ENCODE results near the gene SMPD2. TPM values are rescaled to one million over a fixed set of nuclear protein-coding genes. Genes with fewer than 3 reads are reported as not detected.

Gene SMPD2
- total RNA-seq, 2 donors from 2014 or later: 22.9 to 49.5 TPM

DNA sequence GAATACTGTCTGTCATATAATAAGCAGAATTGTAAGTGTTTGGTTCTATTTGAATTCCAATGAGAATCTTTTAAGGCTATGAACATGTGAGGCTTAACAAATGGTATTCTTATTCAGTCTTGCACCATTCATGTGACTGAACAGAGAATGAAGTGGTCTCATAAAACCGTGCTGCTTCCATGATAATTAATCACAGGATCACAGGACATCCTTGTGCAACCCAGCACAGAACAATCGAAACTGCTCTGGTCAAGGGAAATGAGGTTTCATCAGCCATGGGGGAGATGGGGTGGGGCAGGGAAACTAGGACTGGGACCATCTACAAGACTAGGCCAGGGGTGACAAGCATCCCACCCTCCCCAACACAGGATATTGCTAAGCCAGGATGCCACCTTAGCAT is 6.1 kb upstream of the SMPD2 start:
- Mint-ChIP-seq H3K27ac (no peak overlapping the region), H3K4me1 (no peaks in the 10 kb centered on the region), H3K36me3 (ENCODE audit: low read depth) (no peaks in the 10 kb centered on the region), H3K27me3 (peaks cover 12% of the 10 kb centered on the region), H3K4me3 (no peak overlapping the region)
- H3K9me3 ChIP-seq (ENCODE audit: control insufficient read depth, low read length, poor library complexity, severe bottlenecking): no peaks in the 10 kb centered on the region
- ATAC-seq (no peak), DNase-seq (no peak)

GRCh38 chr6:109436041-109436440 is 4.5 kb upstream of the SMPD2 start:
- DNase-seq (no peak), ATAC-seq (no peak)
- Mint-ChIP-seq H3K36me3 (ENCODE audit: low read depth) (no peaks in the 10 kb centered on the region), H3K4me3 (no peak overlapping the region), H3K27ac (no peak overlapping the region), H3K4me1 (peaks cover 2% of the 10 kb centered on the region), H3K27me3 (peaks cover 5% of the 10 kb centered on the region)
- no peaks in the 10 kb centered on the region for H3K9me3 ChIP-seq (ENCODE audit: control insufficient read depth, low read length, poor library complexity, severe bottlenecking)

DNA sequence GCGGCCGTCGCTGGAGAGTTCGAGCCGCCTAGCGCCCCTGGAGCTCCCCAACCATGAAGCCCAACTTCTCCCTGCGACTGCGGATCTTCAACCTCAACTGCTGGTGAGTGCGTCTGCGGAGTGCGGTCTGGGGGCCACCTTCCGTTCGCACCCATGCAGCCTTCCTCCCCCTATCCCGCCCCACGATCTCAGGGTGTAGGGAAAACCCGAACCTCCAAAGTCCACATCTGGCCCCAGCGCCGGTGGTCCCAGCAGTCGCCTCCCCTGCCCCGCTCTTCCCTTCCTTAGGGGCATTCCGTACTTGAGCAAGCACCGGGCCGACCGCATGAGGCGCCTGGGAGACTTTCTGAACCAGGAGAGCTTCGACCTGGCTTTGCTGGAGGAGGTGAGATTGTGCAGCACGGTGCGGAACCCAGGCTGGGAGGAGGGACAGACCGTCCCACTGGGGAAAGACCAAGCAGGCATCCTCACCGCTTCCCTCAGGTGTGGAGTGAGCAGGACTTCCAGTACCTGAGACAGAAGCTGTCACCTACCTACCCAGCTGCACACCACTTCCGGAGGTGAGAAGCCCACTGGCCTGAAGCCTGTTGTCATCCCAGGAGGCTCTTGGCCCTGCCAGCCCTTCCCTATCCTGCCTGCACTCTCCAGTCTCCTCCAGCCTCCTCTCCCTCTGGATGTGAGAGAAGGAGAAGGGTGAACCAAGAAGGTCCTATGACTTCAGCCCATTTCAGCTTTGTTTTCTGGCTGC is 719 bp downstream of the SMPD2 start:
- ATAC-seq: peak; percentile 60
- no peaks in the 10 kb centered on the region for H3K27me3 Mint-ChIP-seq
- peaks cover 27% of the 10 kb centered on the region for H3K4me1 Mint-ChIP-seq
- H3K27ac Mint-ChIP-seq: peak overlapping the region; percentile 94
- peak overlapping the region; percentile 95 for H3K4me3 Mint-ChIP-seq
- H3K36me3 Mint-ChIP-seq (ENCODE audit: low read depth): no peaks in the 10 kb centered on the region
- no peaks in the 10 kb centered on the region for H3K9me3 ChIP-seq (ENCODE audit: control insufficient read depth, low read length, poor library complexity, severe bottlenecking)
- DNase-seq: peak; percentile 37 to 51 (median 40)

GRCh38 chr6:109442393-109442924 is 1.9 kb downstream of the SMPD2 start:
- no peak for ATAC-seq
- no peaks in the 10 kb centered on the region for H3K27me3 Mint-ChIP-seq
- H3K9me3 ChIP-seq (ENCODE audit: control insufficient read depth, low read length, poor library complexity, severe bottlenecking): no peaks in the 10 kb centered on the region
- H3K4me3 Mint-ChIP-seq: peak overlapping the region; percentile 95
- H3K4me1 Mint-ChIP-seq: peaks cover 29% of the 10 kb centered on the region
- no peak for DNase-seq
- H3K36me3 Mint-ChIP-seq (ENCODE audit: low read depth): no peaks in the 10 kb centered on the region
- peak overlapping the region; percentile 94 for H3K27ac Mint-ChIP-seq

DNA sequence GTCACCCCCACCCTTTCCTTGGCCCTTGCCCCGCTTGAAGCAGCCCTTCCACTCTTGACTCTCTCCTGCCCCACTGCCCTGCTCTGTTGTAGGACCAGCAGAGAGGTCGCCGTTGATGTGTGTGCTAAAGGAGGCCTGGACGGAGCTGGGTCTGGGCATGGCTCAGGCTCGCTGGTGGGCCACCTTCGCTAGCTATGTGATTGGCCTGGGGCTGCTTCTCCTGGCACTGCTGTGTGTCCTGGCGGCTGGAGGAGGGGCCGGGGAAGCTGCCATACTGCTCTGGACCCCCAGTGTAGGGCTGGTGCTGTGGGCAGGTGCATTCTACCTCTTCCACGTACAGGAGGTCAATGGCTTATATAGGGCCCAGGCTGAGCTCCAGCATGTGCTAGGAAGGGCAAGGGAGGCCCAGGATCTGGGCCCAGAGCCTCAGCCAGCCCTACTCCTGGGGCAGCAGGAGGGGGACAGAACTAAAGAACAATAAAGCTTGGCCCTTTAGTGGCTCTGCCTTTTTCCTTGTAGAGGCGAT is 3.0 kb downstream of the SMPD2 start:
- no peaks in the 10 kb centered on the region for H3K9me3 ChIP-seq (ENCODE audit: control insufficient read depth, low read length, poor library complexity, severe bottlenecking)
- peaks cover 35% of the 10 kb centered on the region for H3K4me1 Mint-ChIP-seq
- H3K4me3 Mint-ChIP-seq: peak overlapping the region; percentile 9
- H3K36me3 Mint-ChIP-seq (ENCODE audit: low read depth): no peaks in the 10 kb centered on the region
- no peaks in the 10 kb centered on the region for H3K27me3 Mint-ChIP-seq
- peak overlapping the region; percentile 94 for H3K27ac Mint-ChIP-seq
- DNase-seq (no peak), ATAC-seq (no peak)

DNA sequence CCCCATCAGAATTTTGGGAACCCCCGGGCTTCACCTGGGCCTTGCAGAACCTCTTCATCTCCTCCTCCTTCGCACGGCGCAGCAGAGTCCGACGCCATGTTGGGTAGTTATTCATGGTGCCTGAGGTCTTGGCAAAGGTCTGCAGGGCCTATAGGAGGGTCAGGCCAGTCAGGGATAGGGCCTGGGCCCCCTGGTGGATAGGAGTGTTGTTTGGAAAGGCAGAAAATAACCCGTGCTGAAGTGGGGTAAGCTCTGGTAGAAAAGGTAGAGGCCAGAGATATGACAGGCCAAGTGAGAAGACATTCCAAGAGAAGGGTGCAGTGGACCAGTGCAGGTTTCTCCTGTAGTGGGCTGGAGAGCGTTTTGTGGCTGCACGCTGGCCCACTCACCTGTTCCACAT is 4.9 kb downstream of the SMPD2 start:
- DNase-seq (no peak), ATAC-seq (no peak)
- Mint-ChIP-seq H3K27me3 (no peaks in the 10 kb centered on the region), H3K4me3 (peak overlapping the region; percentile 5), H3K27ac (peak overlapping the region; percentile 68), H3K36me3 (ENCODE audit: low read depth) (no peaks in the 10 kb centered on the region), H3K4me1 (peaks cover 44% of the 10 kb centered on the region)
- no peaks in the 10 kb centered on the region for H3K9me3 ChIP-seq (ENCODE audit: control insufficient read depth, low read length, poor library complexity, severe bottlenecking)

GRCh38 chr6:109446072-109446471 is 5.5 kb downstream of the SMPD2 start:
- no peaks in the 10 kb centered on the region for H3K9me3 ChIP-seq (ENCODE audit: control insufficient read depth, low read length, poor library complexity, severe bottlenecking)
- no peaks in the 10 kb centered on the region for H3K27me3 Mint-ChIP-seq
- DNase-seq: no peak
- peaks cover 46% of the 10 kb centered on the region for H3K4me1 Mint-ChIP-seq
- peak overlapping the region; percentile 68 for H3K27ac Mint-ChIP-seq
- no peak for ATAC-seq
- no peaks in the 10 kb centered on the region for H3K36me3 Mint-ChIP-seq (ENCODE audit: low read depth)
- peak overlapping the region; percentile 5 for H3K4me3 Mint-ChIP-seq

- DNase-seq (no peak), ATAC-seq (no peak)
- Mint-ChIP-seq H3K27me3 (no peaks in the 10 kb centered on the region), H3K27ac (no peak overlapping the region), H3K4me1 (peaks cover 42% of the 10 kb centered on the region), H3K4me3 (peak overlapping the region; percentile 45), H3K36me3 (ENCODE audit: low read depth) (no peaks in the 10 kb centered on the region)
- H3K9me3 ChIP-seq (ENCODE audit: control insufficient read depth, low read length, poor library complexity, severe bottlenecking): no peaks in the 10 kb centered on the region
Observed at GRCh38 chr6:109446541-109446940, 6.0 kb downstream of the SMPD2 start.

GRCh38 chr6:109447087-109447486 is 6.6 kb downstream of the SMPD2 start:
- no peaks in the 10 kb centered on the region for H3K27me3 Mint-ChIP-seq
- H3K9me3 ChIP-seq (ENCODE audit: control insufficient read depth, low read length, poor library complexity, severe bottlenecking): no peaks in the 10 kb centered on the region
- no peak overlapping the region for H3K4me3 Mint-ChIP-seq
- H3K36me3 Mint-ChIP-seq (ENCODE audit: low read depth): no peaks in the 10 kb centered on the region
- H3K4me1 Mint-ChIP-seq: peaks cover 41% of the 10 kb centered on the region
- peak overlapping the region; percentile 92 for H3K27ac Mint-ChIP-seq
- no peak for ATAC-seq
- no peak for DNase-seq

DNA sequence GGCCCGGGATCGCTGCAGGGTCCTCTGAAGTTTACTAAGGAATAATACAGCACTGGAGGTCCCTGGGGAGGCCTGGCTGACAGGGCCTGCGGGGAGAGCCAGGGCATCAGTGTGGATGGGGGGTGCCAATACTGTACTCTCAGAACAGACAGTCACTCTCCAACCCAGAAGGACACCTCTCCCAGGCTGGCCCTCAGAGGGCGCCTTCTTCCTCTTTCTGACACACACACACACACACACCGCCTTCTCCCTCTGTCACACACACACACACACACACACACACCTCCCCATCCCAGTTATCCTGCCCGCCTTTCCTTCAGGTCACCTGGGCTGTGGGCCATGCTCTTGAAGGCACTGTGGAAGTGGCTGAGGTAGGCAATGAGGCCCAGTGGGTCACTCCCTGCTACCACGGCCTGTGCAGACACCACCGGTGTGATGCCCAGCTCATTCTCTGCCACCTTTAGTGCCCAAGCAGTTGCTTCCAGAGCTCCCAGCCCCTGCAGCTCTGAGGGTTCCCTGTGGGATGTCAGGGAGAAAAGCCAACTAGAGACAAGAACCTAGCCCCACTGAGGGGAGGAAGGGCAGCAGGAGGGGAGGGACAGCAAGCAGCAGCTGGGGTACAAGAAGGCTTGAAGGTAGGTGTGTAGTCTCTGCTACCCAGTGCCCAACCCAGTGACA is 7.5 kb downstream of the SMPD2 start:
- H3K4me1 Mint-ChIP-seq: peaks cover 33% of the 10 kb centered on the region
- H3K27me3 Mint-ChIP-seq: no peaks in the 10 kb centered on the region
- DNase-seq (no peak), ATAC-seq (peak; percentile 19)
- H3K9me3 ChIP-seq (ENCODE audit: control insufficient read depth, low read length, poor library complexity, severe bottlenecking): no peaks in the 10 kb centered on the region
- no peak overlapping the region for H3K4me3 Mint-ChIP-seq
- peak overlapping the region; percentile 92 for H3K27ac Mint-ChIP-seq
- no peaks in the 10 kb centered on the region for H3K36me3 Mint-ChIP-seq (ENCODE audit: low read depth)

DNA sequence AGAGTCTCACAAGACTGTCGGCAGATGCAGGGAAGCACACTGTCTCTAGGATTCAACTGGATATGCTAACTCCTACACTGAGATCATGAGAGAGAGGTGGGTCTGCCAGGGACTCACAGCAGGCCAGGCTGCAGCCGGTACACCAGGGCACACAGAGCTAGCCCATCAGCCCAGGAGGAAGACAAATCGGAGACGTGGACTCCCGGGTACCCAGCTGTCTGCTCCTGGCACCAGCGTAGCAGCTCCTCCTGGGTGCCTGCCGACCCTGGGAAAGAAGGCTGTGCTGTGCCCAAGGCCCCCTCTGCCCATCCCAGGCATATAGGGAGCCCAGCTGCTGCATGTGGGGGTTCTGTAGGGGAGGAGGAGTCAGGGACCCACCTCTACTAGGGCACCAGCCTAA is 8.1 kb downstream of the SMPD2 start:
- Mint-ChIP-seq H3K27me3 (no peaks in the 10 kb centered on the region), H3K36me3 (ENCODE audit: low read depth) (no peaks in the 10 kb centered on the region), H3K4me1 (peaks cover 30% of the 10 kb centered on the region), H3K27ac (peak overlapping the region; percentile 92), H3K4me3 (no peak overlapping the region)
- no peak for DNase-seq
- H3K9me3 ChIP-seq (ENCODE audit: control insufficient read depth, low read length, poor library complexity, severe bottlenecking): no peaks in the 10 kb centered on the region
- ATAC-seq: no peak

DNA sequence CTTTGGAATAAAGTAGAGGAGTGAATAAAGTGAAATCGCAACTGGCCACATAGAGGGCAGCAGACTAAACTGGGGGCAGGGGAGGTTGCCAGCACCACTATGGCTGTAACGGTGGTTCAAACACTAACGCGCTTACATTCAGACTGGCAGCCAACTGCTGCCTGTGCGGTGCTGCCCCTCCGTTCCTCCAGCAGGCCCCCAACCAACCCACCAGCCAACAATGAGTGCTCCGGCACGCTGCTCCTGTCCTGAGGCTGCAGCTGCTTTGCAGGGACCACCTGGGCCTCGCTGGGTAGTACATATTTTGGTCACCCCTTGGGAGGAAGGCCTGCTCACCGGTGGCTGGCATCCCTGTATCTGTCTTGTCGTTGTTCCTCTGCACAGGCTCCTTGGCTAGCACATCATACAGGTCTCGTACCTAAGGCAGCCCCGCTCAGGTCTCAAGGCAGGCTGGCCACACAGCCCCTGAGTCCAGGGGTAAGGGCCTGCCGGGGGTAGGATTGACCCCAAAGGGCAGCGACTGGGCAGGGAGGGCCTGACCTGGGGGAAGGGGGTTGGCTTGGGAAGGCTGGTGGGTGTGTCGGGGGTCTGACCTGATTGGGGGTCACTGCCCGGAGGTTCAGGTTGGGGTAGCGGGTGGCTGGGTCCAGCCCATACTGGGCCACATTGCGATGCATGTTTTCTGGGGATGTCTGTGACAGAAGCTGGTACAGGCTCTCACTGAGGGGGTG is 8.7 kb downstream of the SMPD2 start:
- Mint-ChIP-seq H3K36me3 (ENCODE audit: low read depth) (no peaks in the 10 kb centered on the region), H3K27me3 (no peaks in the 10 kb centered on the region), H3K27ac (peak overlapping the region; percentile 92), H3K4me1 (peaks cover 32% of the 10 kb centered on the region), H3K4me3 (peak overlapping the region; percentile 84)
- DNase-seq (no peak), ATAC-seq (no peak)
- no peaks in the 10 kb centered on the region for H3K9me3 ChIP-seq (ENCODE audit: control insufficient read depth, low read length, poor library complexity, severe bottlenecking)

All from T-helper 17 cell (primary cell).